T47D (cell line): ENCODE measurements around the gene KAZN.

Experiments
- DNase-seq, 2 experiments: peaks; one replicate each; pipeline versions ENCODE4 v3.0.0 to v3.0.0-alpha.2; 2011 to 2012; ENCODE audit warnings: low read depth in 1 of 2, low spot score in 1 of 2
- JUND ChIP-seq: IDR thresholded peaks from 2 replicates; pipeline ENCODE4 v1.6.1; 2012; ENCODE audit warnings: low read depth
- in situ Hi-C: cut with HindIII; loops from 2 replicates; pipeline ENCODE4 v1.10.0; 2016; ENCODE audit warnings: low sequenced_read_pairs, low pct_unique_long_range_greater_than_20kb

Gene KAZN

GRCh38 chr1:14901371-14901954, 303.0 kb downstream of the KAZN start:
- in situ Hi-C loops = no loop called here
- no peak for TF ChIP-seq JUND
- no peak for DNase-seq

DNA sequence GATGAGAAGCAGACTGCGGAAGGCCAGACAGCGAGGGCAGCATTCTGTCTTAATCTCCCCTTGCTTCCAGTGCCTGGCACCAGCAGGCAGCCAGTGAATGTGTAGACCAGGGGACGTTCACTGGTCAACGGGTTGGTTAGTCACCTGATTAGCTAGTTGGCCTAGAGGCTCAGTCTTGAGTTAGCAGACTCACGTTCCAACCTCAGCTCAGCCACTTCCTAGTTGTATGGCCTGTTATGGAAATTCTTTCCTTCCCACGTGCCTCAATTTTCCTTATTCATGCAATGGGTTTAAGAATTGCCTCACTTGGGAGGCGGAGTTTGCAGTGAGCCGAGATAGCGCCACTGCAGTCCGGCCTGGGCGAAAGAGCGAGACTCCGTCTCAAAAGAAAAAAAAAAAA, 305.4 kb downstream of the KAZN start:
- in situ Hi-C loops = no loop called here
- DNase-seq = no peak
- TF ChIP-seq JUND = no peak

DNA sequence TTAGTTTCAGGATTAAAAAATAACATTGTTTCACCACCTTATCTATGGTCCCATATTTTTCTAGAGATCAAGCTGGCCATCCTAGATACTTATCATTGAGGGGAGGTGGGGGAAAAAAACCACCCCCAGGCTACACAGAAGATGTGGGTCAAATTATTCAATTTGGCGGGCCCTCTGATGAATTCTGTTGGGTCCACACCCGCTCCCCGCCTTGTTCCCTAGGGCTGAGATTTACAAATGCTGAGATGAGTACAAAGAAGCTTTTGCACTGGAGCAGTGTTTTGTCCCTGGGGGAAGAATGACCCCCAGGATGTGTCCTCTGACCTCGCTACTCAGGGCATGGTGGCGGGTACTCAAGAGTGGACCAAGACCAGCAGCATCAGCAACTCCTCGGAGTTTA, 308.2 kb downstream of the KAZN start:
- DNase-seq = no peak
- in situ Hi-C loops = no loop called here
- no peak for TF ChIP-seq JUND

GRCh38 chr1:14907416-14907815, 308.9 kb downstream of the KAZN start:
- TF ChIP-seq JUND = no peak
- in situ Hi-C loops = no loop called here
- no peak for DNase-seq

- TF ChIP-seq JUND = no peak
- in situ Hi-C loops = no loop called here
- DNase-seq = no peak
These were observed 310.8 kb downstream of the KAZN start for GRCh38 chr1:14909273-14909672.

DNA sequence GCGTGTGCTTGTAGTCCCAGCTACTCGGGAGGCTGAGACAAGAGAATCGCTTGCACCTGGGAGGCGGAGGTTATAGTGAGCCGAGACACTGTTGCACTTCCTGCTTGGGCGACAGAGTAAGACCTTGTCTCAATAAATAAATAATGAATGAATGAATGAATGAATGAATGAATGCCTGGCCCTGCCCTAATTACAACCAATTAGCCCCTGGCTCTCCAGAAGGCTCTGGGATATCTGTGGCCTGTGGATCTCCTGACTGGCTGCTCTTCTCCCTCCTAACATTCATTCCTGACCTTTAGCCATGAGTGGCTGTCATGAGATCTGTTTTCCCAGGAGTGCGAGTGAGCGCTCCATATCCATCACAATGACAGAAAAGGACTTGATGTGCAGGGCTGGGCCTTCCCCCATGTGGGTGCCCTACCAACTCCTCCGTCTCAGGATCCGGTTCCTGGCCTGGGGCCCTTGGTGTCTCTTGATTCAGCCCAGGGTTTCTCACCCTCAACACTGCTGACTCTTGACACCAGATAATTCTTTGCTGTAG, 311.5 kb downstream of the KAZN start:
- no peak for DNase-seq
- in situ Hi-C loops = no loop called here
- no peak for TF ChIP-seq JUND

GRCh38 chr1:14910984-14911721, 312.7 kb downstream of the KAZN start:
- in situ Hi-C loops = no loop called here
- no peak for TF ChIP-seq JUND
- peak; percentile 48 to 86 for DNase-seq

DNA sequence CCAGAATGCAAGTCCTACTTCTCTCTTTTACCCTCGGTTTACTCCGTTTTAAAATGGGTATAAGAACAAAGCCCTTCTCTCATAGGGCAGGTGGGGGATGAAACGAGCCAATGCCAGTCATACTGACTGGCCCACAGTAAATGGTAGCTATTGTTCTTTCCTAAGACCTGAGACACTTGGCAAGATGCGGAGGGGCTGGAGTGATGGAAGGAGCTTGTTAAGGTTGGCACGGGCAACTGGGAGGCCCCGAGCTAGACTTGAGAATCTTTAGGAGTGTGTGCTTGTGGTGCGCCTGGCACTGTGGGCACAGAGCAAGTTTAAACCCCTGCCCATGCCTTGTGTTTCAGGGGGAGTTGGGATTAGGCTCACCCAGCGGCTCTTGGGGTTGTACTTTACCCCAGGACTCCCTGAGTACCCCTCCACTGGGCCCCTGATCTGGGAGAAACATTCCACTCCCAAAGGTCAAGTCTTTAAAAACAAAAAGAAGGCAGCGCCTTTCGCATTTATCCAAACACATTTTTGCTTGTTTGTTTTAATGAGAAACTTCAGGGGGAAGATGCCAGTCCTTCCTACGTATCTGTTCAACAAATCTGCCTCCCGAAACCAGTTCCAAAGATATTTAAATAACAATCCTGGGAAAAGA, 314.5 kb downstream of the KAZN start:
- no peak for TF ChIP-seq JUND
- in situ Hi-C loops = no loop called here

GRCh38 chr1:14913482-14914177, 315.1 kb downstream of the KAZN start:
- in situ Hi-C loops = no loop called here
- DNase-seq = peak in 1 of 2 experiments; percentile 71
- TF ChIP-seq JUND = no peak

More for the DNA sequence above, 314.5 kb downstream of the KAZN start:
- DNase-seq = no peak

DNA sequence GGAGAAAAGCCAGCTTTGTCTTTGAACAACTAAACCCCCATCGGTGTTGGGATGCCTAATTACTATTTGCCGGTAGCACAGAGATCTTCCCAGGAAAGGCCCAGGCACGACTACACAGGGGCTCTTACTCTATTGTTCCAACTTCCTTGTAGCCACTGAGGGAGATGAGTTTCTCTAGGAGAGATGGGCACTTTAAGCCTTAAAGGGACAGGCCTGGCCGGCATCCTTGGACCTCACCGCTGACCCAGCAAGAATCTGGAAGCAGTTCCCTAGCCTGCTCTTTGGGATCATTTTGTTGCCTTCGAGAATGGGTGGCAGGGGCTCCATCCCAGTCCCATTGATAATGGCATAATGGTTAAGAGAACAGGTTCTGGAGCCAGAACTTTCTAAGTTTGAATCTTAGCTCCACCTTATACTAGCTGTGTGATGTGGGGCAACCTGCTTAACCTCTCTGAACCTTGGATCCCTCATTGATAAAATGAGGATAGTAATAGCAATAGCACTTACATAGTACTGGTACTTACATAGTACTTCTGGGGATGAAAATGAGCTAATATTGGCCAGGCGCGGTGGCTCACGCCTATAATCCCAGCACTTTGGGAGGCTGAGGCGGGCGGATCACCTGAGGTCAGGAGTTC, 316.0 kb downstream of the KAZN start:
- DNase-seq = no peak
- in situ Hi-C loops = no loop called here
- TF ChIP-seq JUND = no peak

DNA sequence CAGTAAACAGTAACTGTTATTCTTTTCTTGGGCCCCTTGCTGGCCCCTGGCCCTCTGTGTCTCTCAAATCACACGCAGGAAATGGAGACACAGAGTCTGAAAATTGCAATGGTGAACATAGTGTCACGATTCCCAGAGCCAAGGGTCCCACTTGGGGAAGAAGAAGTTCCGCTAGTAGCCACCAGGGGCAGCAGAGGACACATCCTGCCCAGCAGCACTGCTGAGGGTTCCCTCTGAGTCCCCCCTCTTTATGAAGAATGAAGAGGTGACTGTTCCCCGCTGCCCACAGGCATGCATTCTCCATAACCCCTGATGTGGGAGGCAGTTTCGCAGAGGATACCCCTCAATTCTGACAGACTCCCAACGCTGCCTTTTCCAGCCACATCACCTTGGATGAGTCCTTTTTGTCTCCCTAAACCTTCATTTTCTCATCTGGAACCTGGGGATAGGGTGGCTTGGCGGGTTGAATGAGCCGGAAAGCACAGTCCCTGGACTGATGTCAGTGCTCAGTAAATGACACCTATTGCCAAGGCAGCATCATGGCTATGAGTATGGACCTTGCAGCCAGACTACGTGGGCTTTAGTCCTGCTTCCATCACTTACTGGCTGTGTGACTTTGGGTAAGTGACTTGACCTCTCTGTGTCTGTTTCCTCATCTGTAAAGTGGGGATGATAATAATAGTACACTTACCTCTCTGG, 317.0 kb downstream of the KAZN start:
- DNase-seq = peak; percentile 37 to 54
- in situ Hi-C loops = no loop called here
- no peak for TF ChIP-seq JUND

GRCh38 chr1:14919289-14919688, 320.8 kb downstream of the KAZN start:
- in situ Hi-C loops = no loop called here
- no peak for TF ChIP-seq JUND
- DNase-seq = no peak
